Fibroblast of lung (primary cell): ENCODE measurements around the gene LCNL1.

ENCODE experiments used
- CTCF ChIP-seq, 2 donors: IDR thresholded peaks in 1 of 2; conservative IDR thresholded peaks in 1 of 2; 1 replicate in 1 of 2; 2 replicates in 1 of 2; pipeline ENCODE4 v1.5.1; 2011 to 2012; ENCODE audit warnings: low read length in 2 of 2, control low read depth in 1 of 2, inconsistent platforms in 1 of 2, low read depth in 1 of 2, mild to moderate bottlenecking in 1 of 2
- EZH2 ChIP-seq: IDR thresholded peaks from 2 replicates; pipeline ENCODE4 v1.5.1; 2012; ENCODE audit warnings: low read length, control low read depth, mild to moderate bottlenecking; ENCODE audit errors: missing control alignments

GRCh38 chr9:137017791-137018497, 35.2 kb downstream of the LCNL1 start:
- TF ChIP-seq CTCF (conservative IDR thresholded peaks at IDR 0.05 in 1 of 2, IDR thresholded peaks at IDR 0.05 in 1 of 2; ENCODE audit: low read depth in 1 of 2, low read length in 2 of 2) (no peak), EZH2 (no peak)
